Retinal pigment epithelial cell (primary cell): ENCODE results near the gene DDX17.

ENCODE experiments used
- DNase-seq: peaks from one replicate; pipeline ENCODE4 v3.0.0-alpha.2; 2010; ENCODE audit warnings: low read depth
- H3K4me3 ChIP-seq: 2 replicates; pipeline ENCODE4 v1.5.1; 2011; ENCODE audit warnings: mild to moderate bottlenecking, low read length, control low read depth, moderate library complexity
- TF ChIP-seq, protein P1 (sequence below): conservative IDR thresholded peaks from 2 replicates; pipeline ENCODE4 v1.5.1; 2011; ENCODE audit warnings: low read depth, low read length, control low read depth, inconsistent platforms

Gene DDX17

GRCh38 chr22:38506118-38506962 lies at the start of gene DDX17:
DDX17 (minus strand) TSS chr22:38506311.
- H3K4me3 ChIP-seq: peak within 1 kb of the TSS; percentile 96
- TF ChIP-seq, protein P1, sequence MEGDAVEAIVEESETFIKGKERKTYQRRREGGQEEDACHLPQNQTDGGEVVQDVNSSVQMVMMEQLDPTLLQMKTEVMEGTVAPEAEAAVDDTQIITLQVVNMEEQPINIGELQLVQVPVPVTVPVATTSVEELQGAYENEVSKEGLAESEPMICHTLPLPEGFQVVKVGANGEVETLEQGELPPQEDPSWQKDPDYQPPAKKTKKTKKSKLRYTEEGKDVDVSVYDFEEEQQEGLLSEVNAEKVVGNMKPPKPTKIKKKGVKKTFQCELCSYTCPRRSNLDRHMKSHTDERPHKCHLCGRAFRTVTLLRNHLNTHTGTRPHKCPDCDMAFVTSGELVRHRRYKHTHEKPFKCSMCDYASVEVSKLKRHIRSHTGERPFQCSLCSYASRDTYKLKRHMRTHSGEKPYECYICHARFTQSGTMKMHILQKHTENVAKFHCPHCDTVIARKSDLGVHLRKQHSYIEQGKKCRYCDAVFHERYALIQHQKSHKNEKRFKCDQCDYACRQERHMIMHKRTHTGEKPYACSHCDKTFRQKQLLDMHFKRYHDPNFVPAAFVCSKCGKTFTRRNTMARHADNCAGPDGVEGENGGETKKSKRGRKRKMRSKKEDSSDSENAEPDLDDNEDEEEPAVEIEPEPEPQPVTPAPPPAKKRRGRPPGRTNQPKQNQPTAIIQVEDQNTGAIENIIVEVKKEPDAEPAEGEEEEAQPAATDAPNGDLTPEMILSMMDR: no peak
- peak; percentile 80 for DNase-seq

- DNase-seq: no peak
- no peak overlapping the region for H3K4me3 ChIP-seq
- TF ChIP-seq, protein P1: no peak
Measured at GRCh38 chr22:38554281-38554680, 48.2 kb upstream of the DDX17 start.

DNA sequence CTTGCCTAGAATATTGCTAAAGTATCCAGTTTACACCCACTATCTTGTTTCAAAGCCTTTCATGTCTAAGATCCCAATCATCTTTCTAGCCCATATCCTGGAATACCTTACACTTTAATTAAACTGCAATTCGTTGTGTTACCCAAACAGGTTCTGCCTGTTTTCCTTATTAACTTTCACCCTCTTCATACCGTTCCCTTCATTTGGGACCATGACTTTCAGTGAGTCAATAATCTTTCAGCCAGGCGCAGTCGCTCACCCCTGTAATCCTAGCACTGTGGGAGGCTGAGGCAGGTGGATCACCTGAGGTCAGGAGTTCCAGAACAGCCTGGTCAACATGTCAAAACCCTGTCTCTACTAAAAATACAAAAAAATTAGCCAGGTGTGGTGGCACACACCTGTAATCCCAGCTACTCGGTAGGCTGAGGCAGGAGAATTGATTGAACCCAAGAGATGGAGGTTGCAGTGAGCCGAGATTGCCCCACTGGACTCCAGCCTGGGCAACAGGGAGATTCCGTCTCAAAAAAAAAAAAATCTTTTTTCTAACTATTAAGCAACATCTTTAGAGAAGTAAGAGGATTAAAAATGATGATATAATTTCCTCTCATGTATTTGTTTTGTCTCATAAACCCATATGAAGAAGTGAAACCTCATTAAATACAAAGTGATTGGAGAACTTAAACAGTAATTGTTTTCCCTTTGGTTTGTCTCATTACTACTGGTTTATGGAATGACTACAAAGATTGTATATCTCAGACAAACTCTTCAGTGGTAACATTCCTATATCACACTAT lies 43.2 kb upstream of the DDX17 start:
- TF ChIP-seq, protein P1: no peak
- no peak for DNase-seq
- H3K4me3 ChIP-seq: no peak overlapping the region

DNA sequence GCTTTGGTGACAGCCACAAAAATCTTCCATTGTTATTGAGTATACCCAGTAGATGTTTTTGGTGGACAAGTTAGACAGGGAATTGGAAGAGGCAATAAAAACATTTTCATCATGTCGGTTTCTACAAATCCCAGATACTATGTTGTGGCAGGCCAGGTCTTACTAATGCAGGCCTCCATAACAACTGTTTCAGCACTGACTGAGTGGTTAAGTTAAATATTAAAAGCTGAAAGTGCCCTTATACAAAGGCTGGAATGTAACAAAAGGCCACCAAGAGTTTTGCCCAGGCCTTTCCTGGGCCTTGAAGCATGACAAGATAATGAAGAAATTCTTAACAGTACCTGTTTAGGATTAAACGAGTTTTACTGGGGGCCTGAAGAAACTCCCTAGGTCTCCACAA lies 34.6 kb upstream of the DDX17 start:
- TF ChIP-seq, protein P1: no peak
- H3K4me3 ChIP-seq: no peak overlapping the region

GRCh38 chr22:38531251-38531938 lies 25.3 kb upstream of the DDX17 start:
- no peak for DNase-seq
- no peak overlapping the region for H3K4me3 ChIP-seq
- TF ChIP-seq, protein P1: no peak

More for the DNA sequence above, 34.6 kb upstream of the DDX17 start:
- no peak for DNase-seq

DNA sequence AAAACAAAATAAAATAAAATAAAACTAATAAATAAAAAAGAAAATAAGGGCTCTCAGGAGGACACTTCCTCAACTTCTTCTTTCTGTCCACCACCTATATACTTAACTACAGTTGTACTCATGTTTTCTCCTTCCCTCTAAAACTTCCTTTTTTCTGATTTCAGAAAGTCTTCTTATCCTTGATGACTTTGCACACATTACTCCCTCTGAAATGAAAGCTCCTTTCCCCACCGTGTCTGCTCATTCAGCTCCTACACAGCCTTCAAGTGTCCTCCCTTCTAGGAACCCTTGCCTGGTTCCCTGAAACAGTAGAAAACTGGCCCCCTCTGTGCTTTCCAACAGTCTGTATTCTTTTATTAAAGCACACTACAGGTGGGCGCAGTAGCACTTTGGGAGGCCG lies 18.3 kb upstream of the DDX17 start:
- TF ChIP-seq, protein P1: no peak
- DNase-seq: no peak
- H3K4me3 ChIP-seq: no peak overlapping the region
